Measurements from ENCODE around the gene TMEM170B. TPM values are rescaled to one million over a fixed set of nuclear protein-coding genes. Genes with fewer than 3 reads are reported as not detected.
"Not testable (repeated sequence)": the region's sequence is repeated elsewhere in the genome, so short reads cannot be mapped to it uniquely, and the experiment has no call there.

The TMEM170B gene
- total RNA-seq, 1 donor: 4.0 TPM

GRCh38 chr6:11548578-11548977, 11.0 kb downstream of the TMEM170B start:
- not testable (repeated sequence) for H3K79me2 ChIP-seq (ENCODE audit: insufficient read depth, low read length); H3K27me3 ChIP-seq (ENCODE audit: insufficient read depth, low read length); H3K4me1 ChIP-seq (ENCODE audit: insufficient read depth, low read length); H3K4me3 ChIP-seq (ENCODE audit: insufficient read depth, low read length); DNase-seq (ENCODE audit: insufficient read length, low spot score, missing footprints); H4K20me1 ChIP-seq (ENCODE audit: insufficient read depth, low read length); H3K27ac ChIP-seq (ENCODE audit: low read depth, low read length); H3K9me3 ChIP-seq (ENCODE audit: low read depth, low read length); H2AFZ ChIP-seq (ENCODE audit: low read length); H3K36me3 ChIP-seq (ENCODE audit: insufficient read depth, low read length); H3K4me2 ChIP-seq (ENCODE audit: insufficient read depth, low read length)

- TF ChIP-seq CTCF (IDR thresholded peaks at IDR 0.05; ENCODE audit: extremely low read depth, low read depth, low read length): no peak
- H3K4me1 ChIP-seq (ENCODE audit: insufficient read depth, low read length): no peaks in the 10 kb centered on the region
- no peaks in the 10 kb centered on the region for H4K20me1 ChIP-seq (ENCODE audit: insufficient read depth, low read length)
- H3K4me2 ChIP-seq (ENCODE audit: insufficient read depth, low read length): no peak overlapping the region
- no peaks in the 10 kb centered on the region for H3K27me3 ChIP-seq (ENCODE audit: insufficient read depth, low read length)
- no peak overlapping the region for H3K27ac ChIP-seq (ENCODE audit: low read depth, low read length)
- H3K79me2 ChIP-seq (ENCODE audit: insufficient read depth, low read length): no peaks in the 10 kb centered on the region
- H3K36me3 ChIP-seq (ENCODE audit: insufficient read depth, low read length): no peaks in the 10 kb centered on the region
- H2AFZ ChIP-seq (ENCODE audit: low read length): no peak overlapping the region
- H3K9me3 ChIP-seq (ENCODE audit: low read depth, low read length): no peaks in the 10 kb centered on the region
- no peak overlapping the region for H3K4me3 ChIP-seq (ENCODE audit: insufficient read depth, low read length)
- no peak for DNase-seq (ENCODE audit: insufficient read length, low spot score, missing footprints)
These were observed 13.5 kb downstream of the TMEM170B start for GRCh38 chr6:11551053-11551452.

GRCh38 chr6:11552442-11552841, 14.9 kb downstream of the TMEM170B start:
- H2AFZ ChIP-seq (ENCODE audit: low read length): no peak overlapping the region
- H3K27ac ChIP-seq (ENCODE audit: low read depth, low read length): no peak overlapping the region
- no peak overlapping the region for H3K4me3 ChIP-seq (ENCODE audit: insufficient read depth, low read length)
- H3K36me3 ChIP-seq (ENCODE audit: insufficient read depth, low read length): no peaks in the 10 kb centered on the region
- H3K9me3 ChIP-seq (ENCODE audit: low read depth, low read length): no peaks in the 10 kb centered on the region
- no peak overlapping the region for H3K4me2 ChIP-seq (ENCODE audit: insufficient read depth, low read length)
- DNase-seq (ENCODE audit: insufficient read length, low spot score, missing footprints): no peak
- TF ChIP-seq CTCF (IDR thresholded peaks at IDR 0.05; ENCODE audit: extremely low read depth, low read depth, low read length): no peak
- H3K4me1 ChIP-seq (ENCODE audit: insufficient read depth, low read length): no peaks in the 10 kb centered on the region
- no peaks in the 10 kb centered on the region for H4K20me1 ChIP-seq (ENCODE audit: insufficient read depth, low read length)
- no peaks in the 10 kb centered on the region for H3K79me2 ChIP-seq (ENCODE audit: insufficient read depth, low read length)
- H3K27me3 ChIP-seq (ENCODE audit: insufficient read depth, low read length): no peaks in the 10 kb centered on the region

- no peak overlapping the region for H3K4me3 ChIP-seq (ENCODE audit: insufficient read depth, low read length)
- H4K20me1 ChIP-seq (ENCODE audit: insufficient read depth, low read length): no peaks in the 10 kb centered on the region
- H3K27ac ChIP-seq (ENCODE audit: low read depth, low read length): no peak overlapping the region
These were observed 16.3 kb downstream of the TMEM170B start for GRCh38 chr6:11553824-11554223.

More at GRCh38 chr6:11553824-11554223, 16.3 kb downstream of the TMEM170B start:
- no peak for TF ChIP-seq CTCF (IDR thresholded peaks at IDR 0.05; ENCODE audit: extremely low read depth, low read depth, low read length)
- DNase-seq (ENCODE audit: insufficient read length, low spot score, missing footprints): no peak
- Histone ChIP-seq H3K27me3 (ENCODE audit: insufficient read depth, low read length) (no peaks in the 10 kb centered on the region), H3K79me2 (ENCODE audit: insufficient read depth, low read length) (no peaks in the 10 kb centered on the region), H3K36me3 (ENCODE audit: insufficient read depth, low read length) (no peaks in the 10 kb centered on the region), H3K9me3 (ENCODE audit: low read depth, low read length) (no peaks in the 10 kb centered on the region), H3K4me1 (ENCODE audit: insufficient read depth, low read length) (no peaks in the 10 kb centered on the region), H3K4me2 (ENCODE audit: insufficient read depth, low read length) (no peak overlapping the region), H2AFZ (ENCODE audit: low read length) (no peak overlapping the region)

Data from osteoblast (primary cell).